ENCODE results near the gene TENM4. TPM values are rescaled to one million over a fixed set of nuclear protein-coding genes. Genes with fewer than 3 reads are reported as not detected.

Gene TENM4
- total RNA-seq, 2 donors from 2014 or later, result 2.6 to 6.8 TPM

DNA sequence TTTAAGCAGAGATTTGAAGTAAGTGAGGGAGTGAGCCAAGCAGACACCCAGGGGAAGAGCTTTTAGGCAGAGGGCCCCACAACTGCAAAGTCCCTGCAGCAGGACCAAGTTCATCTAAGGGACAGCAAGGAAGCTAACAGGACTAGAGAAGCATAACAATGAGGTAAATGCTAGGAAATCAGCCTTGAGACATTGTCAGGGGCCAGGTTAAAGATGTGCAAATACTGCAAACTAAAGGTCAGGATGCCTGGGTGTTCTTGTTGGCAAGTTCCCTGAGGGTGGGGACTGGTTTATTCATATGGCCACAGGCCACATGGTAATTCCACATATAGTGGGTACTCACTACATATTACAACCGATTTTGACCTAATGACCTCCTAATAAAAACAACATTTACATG is 467.0 kb downstream of the TENM4 start:
- no peak overlapping the region for H3K4me3 ChIP-seq
- H3K27me3 ChIP-seq (replicated peaks; ENCODE audit: insufficient read depth), result no peaks in the 10 kb centered on the region
- DNase-seq (ENCODE audit: low spot score), result no peak
- no peaks in the 10 kb centered on the region for H3K9me3 ChIP-seq
- TF ChIP-seq POLR2A (IDR thresholded peaks at IDR 0.05), result no peak
- no peak for TF ChIP-seq POLR2AphosphoS5 (IDR thresholded peaks at IDR 0.05)
- intact Hi-C loops (cut with DNase I), result no loop called here
- H3K36me3 ChIP-seq, result no peaks in the 10 kb centered on the region
- no peaks in the 10 kb centered on the region for H3K4me1 ChIP-seq (replicated peaks)
- no peak overlapping the region for H3K27ac ChIP-seq
- 76% methylated on average over 1 of the region's 1 CpG for WGBS

- H3K9me3 ChIP-seq, result no peaks in the 10 kb centered on the region
- no peak for DNase-seq (ENCODE audit: low spot score)
- intact Hi-C loops (cut with DNase I), result no loop called here
- no peaks in the 10 kb centered on the region for H3K27me3 ChIP-seq (replicated peaks; ENCODE audit: insufficient read depth)
- H3K4me3 ChIP-seq, result no peak overlapping the region
- no peak overlapping the region for H3K27ac ChIP-seq
- TF ChIP-seq POLR2AphosphoS5 (IDR thresholded peaks at IDR 0.05), result no peak
- TF ChIP-seq, protein P1, sequence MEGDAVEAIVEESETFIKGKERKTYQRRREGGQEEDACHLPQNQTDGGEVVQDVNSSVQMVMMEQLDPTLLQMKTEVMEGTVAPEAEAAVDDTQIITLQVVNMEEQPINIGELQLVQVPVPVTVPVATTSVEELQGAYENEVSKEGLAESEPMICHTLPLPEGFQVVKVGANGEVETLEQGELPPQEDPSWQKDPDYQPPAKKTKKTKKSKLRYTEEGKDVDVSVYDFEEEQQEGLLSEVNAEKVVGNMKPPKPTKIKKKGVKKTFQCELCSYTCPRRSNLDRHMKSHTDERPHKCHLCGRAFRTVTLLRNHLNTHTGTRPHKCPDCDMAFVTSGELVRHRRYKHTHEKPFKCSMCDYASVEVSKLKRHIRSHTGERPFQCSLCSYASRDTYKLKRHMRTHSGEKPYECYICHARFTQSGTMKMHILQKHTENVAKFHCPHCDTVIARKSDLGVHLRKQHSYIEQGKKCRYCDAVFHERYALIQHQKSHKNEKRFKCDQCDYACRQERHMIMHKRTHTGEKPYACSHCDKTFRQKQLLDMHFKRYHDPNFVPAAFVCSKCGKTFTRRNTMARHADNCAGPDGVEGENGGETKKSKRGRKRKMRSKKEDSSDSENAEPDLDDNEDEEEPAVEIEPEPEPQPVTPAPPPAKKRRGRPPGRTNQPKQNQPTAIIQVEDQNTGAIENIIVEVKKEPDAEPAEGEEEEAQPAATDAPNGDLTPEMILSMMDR (IDR thresholded peaks at IDR 0.05), result no peak
- no peak for TF ChIP-seq POLR2A (IDR thresholded peaks at IDR 0.05)
- no peaks in the 10 kb centered on the region for H3K4me1 ChIP-seq (replicated peaks)
- H3K36me3 ChIP-seq, result no peaks in the 10 kb centered on the region
These were observed 468.2 kb downstream of the TENM4 start for GRCh38 chr11:78972590-78972989.

- H3K4me3 ChIP-seq, result no peak overlapping the region
- no peak for DNase-seq (ENCODE audit: low spot score)
- TF ChIP-seq POLR2A (IDR thresholded peaks at IDR 0.05), result no peak
- TF ChIP-seq POLR2AphosphoS5 (IDR thresholded peaks at IDR 0.05), result no peak
- TF ChIP-seq, protein P1 (IDR thresholded peaks at IDR 0.05), result no peak
- WGBS, result 76% methylated on average over 7 of the region's 7 CpGs
- no peaks in the 10 kb centered on the region for H3K36me3 ChIP-seq
- H3K4me1 ChIP-seq (replicated peaks), result no peaks in the 10 kb centered on the region
- no peak overlapping the region for H3K27ac ChIP-seq
- intact Hi-C loops (cut with DNase I), result no loop called here
- no peaks in the 10 kb centered on the region for H3K27me3 ChIP-seq (replicated peaks; ENCODE audit: insufficient read depth)
- no peaks in the 10 kb centered on the region for H3K9me3 ChIP-seq
These were observed 468.7 kb downstream of the TENM4 start for GRCh38 chr11:78972177-78972576.

DNA sequence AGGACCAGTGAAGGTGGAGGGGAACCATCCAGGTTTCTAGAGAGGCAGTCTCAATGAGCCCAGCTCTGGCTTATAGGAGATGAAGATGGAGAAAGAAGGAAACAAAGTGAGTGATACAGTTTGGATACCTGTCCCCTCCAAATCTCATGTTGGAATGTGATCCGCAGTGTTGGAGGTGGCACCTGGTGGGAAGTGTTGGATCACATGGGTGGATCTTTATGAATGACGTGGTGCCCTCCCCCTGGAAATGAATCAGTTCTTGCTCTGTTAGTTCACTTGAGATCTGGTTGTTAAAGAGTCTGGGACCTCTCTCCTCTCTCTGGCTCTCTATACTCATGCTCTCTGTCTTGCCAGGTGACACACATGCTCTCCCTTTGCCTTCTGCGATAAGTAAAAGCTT is 473.0 kb downstream of the TENM4 start:
- no peak for DNase-seq (ENCODE audit: low spot score)
- Histone ChIP-seq H3K27ac (no peak overlapping the region), H3K4me1 (replicated peaks) (no peaks in the 10 kb centered on the region), H3K36me3 (no peaks in the 10 kb centered on the region), H3K9me3 (no peaks in the 10 kb centered on the region), H3K4me3 (no peak overlapping the region), H3K27me3 (replicated peaks; ENCODE audit: insufficient read depth) (no peaks in the 10 kb centered on the region)
- intact Hi-C loops (cut with DNase I), result no loop called here
- 94% methylated on average over 3 of the region's 3 CpGs for WGBS
- TF ChIP-seq POLR2AphosphoS5 (IDR thresholded peaks at IDR 0.05), result no peak
- TF ChIP-seq, protein P1 (IDR thresholded peaks at IDR 0.05), result no peak
- TF ChIP-seq POLR2A (IDR thresholded peaks at IDR 0.05), result no peak

- Histone ChIP-seq H3K4me1 (replicated peaks) (peaks cover 3% of the 10 kb centered on the region), H3K4me3 (no peak overlapping the region), H3K27ac (no peak overlapping the region), H3K27me3 (replicated peaks; ENCODE audit: insufficient read depth) (no peaks in the 10 kb centered on the region), H3K9me3 (no peaks in the 10 kb centered on the region), H3K36me3 (no peaks in the 10 kb centered on the region)
- WGBS, result 71% methylated on average over 8 of the region's 8 CpGs
- no peak for DNase-seq (ENCODE audit: low spot score)
- intact Hi-C loops (cut with DNase I), result no loop called here
- TF ChIP-seq, protein P1 (IDR thresholded peaks at IDR 0.05), result no peak
- TF ChIP-seq POLR2A (IDR thresholded peaks at IDR 0.05) (no peak), POLR2AphosphoS5 (IDR thresholded peaks at IDR 0.05) (no peak)
These were observed 475.4 kb downstream of the TENM4 start for GRCh38 chr11:78965432-78965831.
